ENCODE measurements around the gene TAF10. TPM values are rescaled to one million over a fixed set of nuclear protein-coding genes. Genes with fewer than 3 reads are reported as not detected.
A peak's percentile ranks its signal among the peaks of the same experiment; 100 is the strongest.

TAF10 gene
- total and polyA plus RNA-seq, 8 donors, result 15.8 to 234 (median 157) TPM

GRCh38 chr11:6584528-6584927 is 27.5 kb downstream of the TAF10 start:
- Histone ChIP-seq H3K27me3 (no peaks in the 10 kb centered on the region), H3K4me1 (peaks cover 5 to 22% (median 8%) of the 10 kb centered on the region in 4 donors), H3K27ac (no peak overlapping the region), H3K9me3 (peaks cover 3 to 22% (median 12%) of the 10 kb centered on the region in 4 donors), H3K36me3 (peaks cover 0 to 27% (median 1%) of the 10 kb centered on the region in 4 donors), H3K4me3 (no peak overlapping the region)
- 87 to 95% (median 92%) methylated on average over 4 of the region's 4 CpGs for WGBS, 5 donors
- no peak for TF ChIP-seq EP300 (IDR thresholded peaks at IDR 0.05)
- no peak for TF ChIP-seq POLR2A (IDR thresholded peaks at IDR 0.05)
- TF ChIP-seq CTCF (IDR thresholded peaks at IDR 0.05), result no peak
- DNase-seq, result no peak
- intact Hi-C loops (cut with DNase I; ENCODE audit: low total_unique reads), result no loop called here

DNA sequence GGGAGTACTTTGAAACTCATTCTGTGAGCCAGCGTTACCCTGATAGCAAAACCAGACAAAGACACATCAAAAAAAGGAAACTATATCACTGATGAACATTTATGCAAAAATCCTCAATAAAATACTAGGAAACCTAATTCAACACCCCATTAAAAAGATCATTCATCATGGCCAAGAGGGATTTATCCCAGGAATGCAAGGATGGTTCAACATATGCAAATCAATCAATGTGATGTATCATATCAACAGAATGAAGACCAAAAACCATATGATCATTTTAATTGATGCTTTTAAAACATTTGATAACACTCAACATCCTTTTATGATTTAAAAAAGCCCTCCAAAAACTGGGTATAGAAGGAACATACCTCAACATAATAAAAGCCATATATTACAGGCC is 28.4 kb downstream of the TAF10 start:
- intact Hi-C loops (cut with DNase I; ENCODE audit: low total_unique reads), result no loop called here
- Histone ChIP-seq H3K27me3 (no peaks in the 10 kb centered on the region), H3K36me3 (peaks cover 0 to 27% (median 0%) of the 10 kb centered on the region in 4 donors), H3K4me3 (no peak overlapping the region), H3K27ac (no peak overlapping the region), H3K4me1 (peaks cover 5 to 22% (median 8%) of the 10 kb centered on the region in 4 donors), H3K9me3 (peaks cover 3 to 22% (median 12%) of the 10 kb centered on the region in 4 donors)
- TF ChIP-seq POLR2A (IDR thresholded peaks at IDR 0.05) (no peak), POLR2AphosphoS5 (IDR thresholded peaks at IDR 0.05) (no peak)
- 90 to 100% (median 97%) methylated on average over 1 of the region's 1 CpG for WGBS, 5 donors
- no peak for DNase-seq

GRCh38 chr11:6579681-6580080 is 32.3 kb downstream of the TAF10 start:
- DNase-seq, result no peak
- Histone ChIP-seq H3K27me3 (no peaks in the 10 kb centered on the region), H3K4me1 (peaks cover 0 to 28% (median 18%) of the 10 kb centered on the region in 4 donors), H3K9me3 (peaks cover 2 to 18% (median 11%) of the 10 kb centered on the region in 4 donors), H3K27ac (no peak overlapping the region), H3K4me3 (no peak overlapping the region), H3K36me3 (peaks cover 0 to 16% (median 0%) of the 10 kb centered on the region in 4 donors)
- TF ChIP-seq POLR2AphosphoS5 (IDR thresholded peaks at IDR 0.05) (no peak), CTCF (IDR thresholded peaks at IDR 0.05) (no peak), POLR2A (IDR thresholded peaks at IDR 0.05) (no peak), EP300 (IDR thresholded peaks at IDR 0.05) (no peak)
- intact Hi-C loops (cut with DNase I; ENCODE audit: low total_unique reads), result no loop called here
- 83 to 96% (median 91%) methylated on average over 2 of the region's 2 CpGs for WGBS, 5 donors

- intact Hi-C loops (cut with DNase I; ENCODE audit: low total_unique reads), result no loop called here
- TF ChIP-seq CTCF (IDR thresholded peaks at IDR 0.05), result no peak
- TF ChIP-seq POLR2A (IDR thresholded peaks at IDR 0.05), result no peak
- TF ChIP-seq POLR2AphosphoS5 (IDR thresholded peaks at IDR 0.05), result no peak
- TF ChIP-seq EP300 (IDR thresholded peaks at IDR 0.05), result no peak
- peaks cover 0 to 17% (median 0%) of the 10 kb centered on the region in 4 donors for H3K36me3 ChIP-seq
- 81 to 100% (median 96%) methylated on average over 1 of the region's 1 CpG for WGBS, 5 donors
- DNase-seq, result no peak
- H3K4me3 ChIP-seq, result no peak overlapping the region
- H3K4me1 ChIP-seq, result peaks cover 0 to 28% (median 18%) of the 10 kb centered on the region in 4 donors
- H3K27ac ChIP-seq, result peak overlapping the region in 1 of 5 donors; percentile 76
- no peaks in the 10 kb centered on the region for H3K27me3 ChIP-seq
- H3K9me3 ChIP-seq, result peaks cover 0 to 2% (median under 1%) of the 10 kb centered on the region in 4 donors
Measured at GRCh38 chr11:6578134-6578533, 33.9 kb downstream of the TAF10 start.

All from stomach (tissue), 9 donors.